Upper lobe of left lung (tissue), 6 donors: ENCODE data around the gene LCK. TPM values are rescaled to one million over a fixed set of nuclear protein-coding genes. Genes with fewer than 3 reads are reported as not detected.

Experiments
- ATAC-seq, 2 donors: fragments of 200-7000 bp; cut with Tn5 transposase; one replicate each; pipeline ENCODE4 v1.9.1; 2022; ENCODE audit warnings: mild to moderate bottlenecking in 2 of 2, moderate library complexity in 2 of 2; ENCODE audit not compliant: low FRiP score in 2 of 2
- DNase-seq, 2 donors: peaks; one replicate each; pipeline ENCODE4 v3.0.0-alpha.2; 2019 to 2020
- H3K27ac ChIP-seq, 4 donors: fragments of 200-600 bp; sonication (generic); one replicate each; pipeline ENCODE4 v1.5.1; 2016 to 2019
- H3K27me3 ChIP-seq, 4 donors: fragments of 200-600 bp; sonication (generic); one replicate each; pipeline ENCODE4 v1.5.1; 2017 to 2019
- H3K36me3 ChIP-seq, 4 donors: fragments of 200-600 bp; sonication (generic); one replicate each; pipeline ENCODE4 v1.5.1; 2016 to 2019
- H3K4me1 ChIP-seq, 4 donors: fragments of 200-600 bp; sonication (generic); one replicate each; pipeline ENCODE4 v1.5.1; 2018 to 2019
- H3K4me3 ChIP-seq, 4 donors: fragments of 200-600 bp; sonication (generic); one replicate each; pipeline ENCODE4 v1.5.1; 2017 to 2019; ENCODE audit warnings: mild to moderate bottlenecking in 2 of 4, moderate library complexity in 1 of 4
- H3K9me3 ChIP-seq, 4 donors: fragments of 200-600 bp; sonication (generic); one replicate each; pipeline ENCODE4 v1.5.1; 2018 to 2019
- EP300 ChIP-seq, 4 donors: sonication (generic); formaldehyde crosslinking; IDR thresholded peaks; one replicate each; pipeline ENCODE4 v1.5.1; 2017; ENCODE audit warnings: antibody characterized with exemption in 4 of 4, control low read depth in 2 of 4
- POLR2A ChIP-seq, 4 donors: fragments of 450-650 bp; IDR thresholded peaks; one replicate each; pipeline ENCODE4 v1.5.1; 2016 to 2017; ENCODE audit warnings: antibody characterized with exemption in 4 of 4, mild to moderate bottlenecking in 2 of 4
- POLR2AphosphoS5 ChIP-seq, 2 donors: sonication (generic); formaldehyde crosslinking; IDR thresholded peaks; one replicate each; pipeline ENCODE4 v1.5.1; 2017; ENCODE audit warnings: antibody characterized with exemption in 2 of 2
- WGBS, 2 donors: methylation state at CpG; one replicate each; pipeline ENCODE4 v1.1.5; 2017 to 2018; 5-methylcytosine and 5-hydroxymethylcytosine counted together
- total RNA-seq, 6 donors: library from RNA; depleted of rRNA in 4 of 6; stranded (reverse); fragments of >200 nt in 4 of 6; gene quantifications; one replicate each; pipeline versions ENCODE4 v1.1.0 to v1.2.1, GENCODE V29; 2016 to 2021
- TF ChIP-seq, protein P1 (sequence below), 6 experiments: fragments of 450-650 bp in 4 of 6; fragments of 200-600 bp in 2 of 6; sonication (generic) in 2 of 6; IDR thresholded peaks; one replicate each; pipeline ENCODE4 v1.5.1; 2016 to 2019; ENCODE audit warnings: antibody characterized with exemption in 6 of 6
- donor health status: DM: no; HTN: no; CAD: no; lungs with moderate emphysema.
- donor health status: DM: no; HTN: yes; CAD: no; lungs with severe emphysema.

Gene LCK
- total RNA-seq, 6 donors from 2014 or later, result 5.1 to 25.1 (median 7.7) TPM

DNA sequence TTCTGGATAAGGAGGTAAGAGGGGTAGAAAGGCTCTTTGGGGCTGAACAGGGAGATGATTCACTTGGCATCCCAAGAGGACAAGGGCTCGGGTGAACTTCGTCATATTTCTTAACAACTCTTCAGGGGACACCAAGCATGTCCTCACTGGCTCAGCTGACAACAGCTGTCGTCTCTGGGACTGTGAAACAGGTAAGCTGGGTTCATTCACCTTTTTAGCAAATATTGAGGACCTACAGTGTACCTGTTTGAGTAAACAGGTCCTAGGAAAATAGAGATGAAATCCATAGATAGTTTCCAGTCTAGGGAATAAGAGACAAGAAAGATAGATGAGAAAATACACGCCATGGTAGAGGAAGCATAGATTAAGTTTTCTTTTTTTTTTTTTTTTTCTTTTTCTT lies 26.8 kb upstream of the LCK start:
- 92 to 94% methylated on average over 4 of the region's 4 CpGs for WGBS, 2 donors
- H3K27ac ChIP-seq, result peak overlapping the region in 2 of 4 donors; percentile 91 to 94
- no peak overlapping the region for H3K4me3 ChIP-seq
- peaks cover 18 to 62% (median 53%) of the 10 kb centered on the region in 4 donors for H3K36me3 ChIP-seq
- no peaks in the 10 kb centered on the region for H3K27me3 ChIP-seq
- no peak for DNase-seq
- no peak for ATAC-seq
- H3K9me3 ChIP-seq, result no peaks in the 10 kb centered on the region
- H3K4me1 ChIP-seq, result peaks cover 19 to 33% (median 29%) of the 10 kb centered on the region in 4 donors
- TF ChIP-seq POLR2A (IDR thresholded peaks at IDR 0.05) (no peak), EP300 (IDR thresholded peaks at IDR 0.05) (no peak), POLR2AphosphoS5 (IDR thresholded peaks at IDR 0.05) (no peak)
- TF ChIP-seq, protein P1, sequence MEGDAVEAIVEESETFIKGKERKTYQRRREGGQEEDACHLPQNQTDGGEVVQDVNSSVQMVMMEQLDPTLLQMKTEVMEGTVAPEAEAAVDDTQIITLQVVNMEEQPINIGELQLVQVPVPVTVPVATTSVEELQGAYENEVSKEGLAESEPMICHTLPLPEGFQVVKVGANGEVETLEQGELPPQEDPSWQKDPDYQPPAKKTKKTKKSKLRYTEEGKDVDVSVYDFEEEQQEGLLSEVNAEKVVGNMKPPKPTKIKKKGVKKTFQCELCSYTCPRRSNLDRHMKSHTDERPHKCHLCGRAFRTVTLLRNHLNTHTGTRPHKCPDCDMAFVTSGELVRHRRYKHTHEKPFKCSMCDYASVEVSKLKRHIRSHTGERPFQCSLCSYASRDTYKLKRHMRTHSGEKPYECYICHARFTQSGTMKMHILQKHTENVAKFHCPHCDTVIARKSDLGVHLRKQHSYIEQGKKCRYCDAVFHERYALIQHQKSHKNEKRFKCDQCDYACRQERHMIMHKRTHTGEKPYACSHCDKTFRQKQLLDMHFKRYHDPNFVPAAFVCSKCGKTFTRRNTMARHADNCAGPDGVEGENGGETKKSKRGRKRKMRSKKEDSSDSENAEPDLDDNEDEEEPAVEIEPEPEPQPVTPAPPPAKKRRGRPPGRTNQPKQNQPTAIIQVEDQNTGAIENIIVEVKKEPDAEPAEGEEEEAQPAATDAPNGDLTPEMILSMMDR (IDR thresholded peaks at IDR 0.05), result no peak

DNA sequence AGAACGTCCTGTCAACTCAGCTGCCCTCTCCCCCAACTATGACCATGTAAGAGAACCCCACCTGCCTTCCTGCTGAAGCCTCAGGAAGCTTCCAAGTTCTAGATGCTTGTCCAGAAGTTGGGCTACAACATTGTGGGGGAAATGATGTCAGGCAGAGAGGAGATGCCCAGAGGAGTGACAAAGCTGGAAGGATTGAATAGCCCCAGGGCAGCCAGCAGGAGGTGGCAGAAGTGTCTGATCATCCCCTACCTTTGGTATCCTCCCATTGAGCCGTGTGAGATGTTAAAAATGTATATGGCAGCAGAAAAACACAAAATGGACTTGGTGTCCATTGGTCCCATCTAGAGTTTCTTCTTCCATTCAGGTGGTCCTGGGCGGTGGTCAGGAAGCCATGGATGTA lies 22.3 kb upstream of the LCK start:
- no peak for DNase-seq
- Histone ChIP-seq H3K27me3 (no peaks in the 10 kb centered on the region), H3K36me3 (peaks cover 25 to 99% (median 85%) of the 10 kb centered on the region in 4 donors), H3K9me3 (no peaks in the 10 kb centered on the region), H3K4me1 (peaks cover 1 to 5% (median 3%) of the 10 kb centered on the region in 4 donors), H3K4me3 (no peak overlapping the region), H3K27ac (no peak overlapping the region)
- 72 to 84% methylated on average over 3 of the region's 3 CpGs for WGBS, 2 donors
- ATAC-seq, result no peak
- TF ChIP-seq, protein P1 (IDR thresholded peaks at IDR 0.05), result no peak
- no peak for TF ChIP-seq EP300 (IDR thresholded peaks at IDR 0.05)
- TF ChIP-seq POLR2A (IDR thresholded peaks at IDR 0.05), result no peak

DNA sequence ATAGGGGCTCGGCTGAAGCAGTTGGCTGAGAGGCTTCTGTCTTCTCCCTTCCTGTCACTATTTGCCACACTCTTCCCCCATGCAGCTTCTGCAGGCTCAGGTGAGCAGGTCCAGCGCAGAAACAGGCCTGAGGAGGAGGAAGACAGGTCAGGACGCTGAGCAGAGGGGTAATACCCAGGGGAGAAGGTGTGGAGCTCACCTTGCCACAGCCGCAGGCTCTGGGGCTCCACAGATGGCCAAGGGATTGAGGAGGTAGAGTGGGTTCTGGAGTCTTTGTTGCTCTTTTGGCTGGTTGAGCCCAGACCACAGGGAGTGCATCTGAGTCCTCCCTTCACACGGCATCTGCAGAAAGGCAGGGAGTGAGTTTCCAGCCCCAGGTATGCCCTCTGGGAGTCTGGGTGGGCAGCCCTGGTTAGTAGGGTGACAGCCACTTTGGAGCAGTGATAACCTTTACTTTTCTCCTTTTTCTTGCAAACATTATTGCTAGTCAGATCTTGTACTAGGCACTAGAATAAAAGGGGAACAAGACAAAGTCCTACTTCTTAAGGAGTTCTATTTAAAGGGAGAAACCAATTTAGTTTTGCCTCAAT lies 19.1 kb upstream of the LCK start:
- Histone ChIP-seq H3K9me3 (no peaks in the 10 kb centered on the region), H3K27me3 (no peaks in the 10 kb centered on the region), H3K36me3 (peaks cover 16 to 81% (median 59%) of the 10 kb centered on the region in 4 donors), H3K4me1 (no peaks in the 10 kb centered on the region), H3K4me3 (no peak overlapping the region), H3K27ac (no peak overlapping the region)
- 82 to 88% methylated on average over 4 to 5 of the region's 5 CpGs for WGBS, 2 donors
- no peak for DNase-seq
- ATAC-seq, result no peak
- TF ChIP-seq, protein P1 (IDR thresholded peaks at IDR 0.05), result no peak
- no peak for TF ChIP-seq POLR2AphosphoS5 (IDR thresholded peaks at IDR 0.05)
- TF ChIP-seq POLR2A (IDR thresholded peaks at IDR 0.05), result no peak
- no peak for TF ChIP-seq EP300 (IDR thresholded peaks at IDR 0.05)

DNA sequence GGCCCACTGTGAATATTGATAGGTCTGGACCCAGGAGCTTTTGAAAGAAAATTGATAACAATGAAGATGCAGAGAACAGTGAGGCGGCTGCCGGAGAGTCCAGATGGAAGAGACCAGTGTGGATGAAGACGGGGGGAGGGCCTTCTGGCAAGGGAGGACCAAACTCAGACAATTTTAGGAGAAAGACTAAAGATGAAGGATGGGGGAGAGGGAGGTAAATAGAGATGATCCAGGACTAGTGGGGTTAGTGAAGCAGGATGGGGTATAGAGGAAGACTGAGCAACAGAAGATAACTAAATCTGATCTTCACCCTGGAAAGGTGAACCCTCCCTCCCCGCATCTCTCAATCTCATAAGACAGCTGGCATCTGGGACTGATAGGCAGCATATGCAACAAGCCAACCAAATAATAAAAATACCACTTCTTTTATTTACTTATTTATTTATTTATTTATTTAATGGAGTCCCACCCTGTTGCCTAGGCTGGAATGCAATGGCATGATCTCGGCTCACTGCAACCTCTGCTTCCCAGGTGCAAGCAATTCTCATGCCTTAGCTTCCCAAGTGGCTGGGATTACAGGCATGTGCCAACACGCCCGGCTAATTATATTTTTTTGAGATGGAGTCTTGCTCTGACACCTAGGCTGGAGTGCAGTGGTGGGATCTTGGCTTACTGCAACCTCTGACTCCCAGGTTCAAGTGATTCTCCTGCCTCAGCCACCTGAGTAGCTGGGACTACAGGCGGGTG lies 18.3 kb upstream of the LCK start:
- WGBS, 2 donors, result 85 to 94% methylated on average over 8 of the region's 8 CpGs
- DNase-seq, result no peak

More for the DNA sequence above, 18.3 kb upstream of the LCK start:
- Histone ChIP-seq H3K4me1 (no peaks in the 10 kb centered on the region), H3K27me3 (no peaks in the 10 kb centered on the region), H3K27ac (no peak overlapping the region), H3K4me3 (no peak overlapping the region), H3K36me3 (peaks cover 16 to 73% (median 52%) of the 10 kb centered on the region in 4 donors), H3K9me3 (no peaks in the 10 kb centered on the region)
- TF ChIP-seq EP300 (IDR thresholded peaks at IDR 0.05), result no peak
- TF ChIP-seq, protein P1 (IDR thresholded peaks at IDR 0.05), result no peak
- TF ChIP-seq POLR2AphosphoS5 (IDR thresholded peaks at IDR 0.05), result no peak
- no peak for ATAC-seq
